Left ventricle myocardium inferior (tissue), 1 donor: Measurements from ENCODE around the gene SUMO4. TPM values are rescaled to one million over a fixed set of nuclear protein-coding genes. Genes with fewer than 3 reads are reported as not detected.

Experiments used
- DNase-seq: peaks from one replicate; pipeline ENCODE4 v3.0.0-alpha.2; 2020
- H3K27ac ChIP-seq: fragments of 200-600 bp; replicated peaks from 2 replicates; pipeline ENCODE4 v1.8.0; 2021
- H3K27me3 ChIP-seq: fragments of 200-600 bp; 2 replicates; pipeline ENCODE4 v1.8.0; 2021; ENCODE audit warnings: low read depth
- H3K36me3 ChIP-seq: fragments of 200-600 bp; 2 replicates; pipeline ENCODE4 v1.8.0; 2021
- H3K4me1 ChIP-seq: fragments of 200-600 bp; 2 replicates; pipeline ENCODE4 v1.8.0; 2021
- H3K4me3 ChIP-seq: fragments of 200-600 bp; 2 replicates; pipeline ENCODE4 v1.8.0; 2021; ENCODE audit warnings: mild to moderate bottlenecking, moderate library complexity
- H3K9me3 ChIP-seq: fragments of 200-600 bp; replicated peaks from 2 replicates; pipeline ENCODE4 v1.8.0; 2021
- intact Hi-C: fragments of 100-400 bp; cut with micrococcal nuclease; formaldehyde crosslinking; loops from one replicate; pipeline ENCODE4 v1.11.0; 2022
- total RNA-seq: library from RNA; stranded (reverse); fragmentation: NEBNext Ultra II Directional; extraction: Animal tissue kit (Norgen Biotek cat#: 25700); gene quantifications from one replicate; pipeline ENCODE4 v1.2.1, GENCODE V29; 2021
- TF ChIP-seq, protein P1 (sequence below): fragments of 200-600 bp; IDR thresholded peaks from 2 replicates; pipeline ENCODE4 v1.8.0; 2021; ENCODE audit warnings: antibody characterized with exemption, mild to moderate bottlenecking, borderline replicate concordance
- donor health status: DM: no; HTN: yes; CAD: no; lungs with severe emphysema.

The SUMO4 gene
- total RNA-seq, 1 donor from 2014 or later, result 0.27 TPM

DNA sequence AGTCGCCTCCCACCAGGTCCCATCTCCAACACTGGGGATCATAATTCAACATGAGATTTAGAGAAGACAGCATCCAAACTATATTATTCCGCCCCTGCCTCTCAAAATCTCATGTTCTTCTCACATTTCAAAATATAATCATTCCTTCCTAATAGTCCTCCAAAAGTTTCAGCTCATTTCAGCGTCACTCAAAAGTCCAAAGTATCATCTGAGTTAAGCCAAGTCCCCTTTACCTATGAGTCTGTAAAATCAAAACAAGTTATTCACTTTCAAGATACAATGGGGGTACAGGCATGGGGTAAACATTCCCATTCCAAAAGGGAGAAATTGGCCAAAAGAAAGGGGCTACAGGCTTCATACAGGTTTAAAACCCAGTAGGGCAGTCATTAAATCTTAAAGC is 39.5 kb upstream of the SUMO4 start:
- no peaks in the 10 kb centered on the region for H3K36me3 ChIP-seq
- H3K4me1 ChIP-seq, result peaks cover 37% of the 10 kb centered on the region
- no peaks in the 10 kb centered on the region for H3K27me3 ChIP-seq
- H3K9me3 ChIP-seq, result no peaks in the 10 kb centered on the region
- intact Hi-C loops, result no loop called here
- TF ChIP-seq, protein P1, sequence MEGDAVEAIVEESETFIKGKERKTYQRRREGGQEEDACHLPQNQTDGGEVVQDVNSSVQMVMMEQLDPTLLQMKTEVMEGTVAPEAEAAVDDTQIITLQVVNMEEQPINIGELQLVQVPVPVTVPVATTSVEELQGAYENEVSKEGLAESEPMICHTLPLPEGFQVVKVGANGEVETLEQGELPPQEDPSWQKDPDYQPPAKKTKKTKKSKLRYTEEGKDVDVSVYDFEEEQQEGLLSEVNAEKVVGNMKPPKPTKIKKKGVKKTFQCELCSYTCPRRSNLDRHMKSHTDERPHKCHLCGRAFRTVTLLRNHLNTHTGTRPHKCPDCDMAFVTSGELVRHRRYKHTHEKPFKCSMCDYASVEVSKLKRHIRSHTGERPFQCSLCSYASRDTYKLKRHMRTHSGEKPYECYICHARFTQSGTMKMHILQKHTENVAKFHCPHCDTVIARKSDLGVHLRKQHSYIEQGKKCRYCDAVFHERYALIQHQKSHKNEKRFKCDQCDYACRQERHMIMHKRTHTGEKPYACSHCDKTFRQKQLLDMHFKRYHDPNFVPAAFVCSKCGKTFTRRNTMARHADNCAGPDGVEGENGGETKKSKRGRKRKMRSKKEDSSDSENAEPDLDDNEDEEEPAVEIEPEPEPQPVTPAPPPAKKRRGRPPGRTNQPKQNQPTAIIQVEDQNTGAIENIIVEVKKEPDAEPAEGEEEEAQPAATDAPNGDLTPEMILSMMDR, result no peak
- H3K4me3 ChIP-seq, result no peak overlapping the region
- DNase-seq, result no peak
- no peak overlapping the region for H3K27ac ChIP-seq

DNA sequence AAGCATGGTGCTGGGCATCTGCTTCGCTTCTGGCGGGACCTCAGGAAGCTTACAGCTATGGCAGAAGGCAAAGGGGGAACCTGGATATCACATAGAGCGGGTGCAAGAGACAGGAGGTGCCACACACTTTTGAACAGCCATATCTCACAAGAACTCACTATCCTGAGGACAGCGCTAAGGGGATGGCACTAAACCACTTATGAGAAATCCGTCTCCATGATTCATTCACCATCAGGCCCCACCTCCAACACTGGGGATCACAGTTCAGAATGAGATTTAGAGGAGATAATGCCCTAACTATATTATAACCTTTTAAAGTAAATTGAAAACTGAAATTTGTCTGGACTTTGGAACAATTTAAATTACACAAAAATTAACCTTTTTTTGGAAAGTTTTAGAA is 37.8 kb upstream of the SUMO4 start:
- Histone ChIP-seq H3K4me3 (no peak overlapping the region), H3K27ac (no peak overlapping the region), H3K4me1 (peaks cover 47% of the 10 kb centered on the region), H3K9me3 (no peaks in the 10 kb centered on the region), H3K36me3 (no peaks in the 10 kb centered on the region), H3K27me3 (no peaks in the 10 kb centered on the region)
- no peak for DNase-seq
- intact Hi-C loops, result no loop called here
- TF ChIP-seq, protein P1, result no peak

DNA sequence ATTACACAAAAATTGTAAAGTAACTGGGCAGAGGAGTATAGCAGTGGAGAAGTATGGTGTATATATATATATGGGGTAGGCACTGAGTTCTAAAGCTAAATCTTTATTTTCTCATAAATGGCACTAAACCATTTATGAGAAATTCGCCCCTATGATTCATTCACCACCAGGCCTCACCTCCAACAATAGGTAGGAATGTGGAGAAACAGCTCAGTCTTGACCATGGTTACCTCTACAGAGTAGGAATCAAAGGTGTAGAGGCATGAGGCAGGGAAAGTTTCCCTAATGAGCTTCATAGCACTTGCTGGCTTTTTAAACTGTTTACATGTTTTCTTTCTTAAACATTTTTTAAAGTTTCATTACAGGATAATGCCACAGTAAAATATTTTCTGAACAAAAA is 36.9 kb upstream of the SUMO4 start:
- Histone ChIP-seq H3K27ac (no peak overlapping the region), H3K4me1 (peaks cover 50% of the 10 kb centered on the region), H3K27me3 (no peaks in the 10 kb centered on the region), H3K36me3 (no peaks in the 10 kb centered on the region), H3K4me3 (no peak overlapping the region), H3K9me3 (no peaks in the 10 kb centered on the region)
- no peak for DNase-seq
- intact Hi-C loops, result no loop called here
- TF ChIP-seq, protein P1, result no peak

DNA sequence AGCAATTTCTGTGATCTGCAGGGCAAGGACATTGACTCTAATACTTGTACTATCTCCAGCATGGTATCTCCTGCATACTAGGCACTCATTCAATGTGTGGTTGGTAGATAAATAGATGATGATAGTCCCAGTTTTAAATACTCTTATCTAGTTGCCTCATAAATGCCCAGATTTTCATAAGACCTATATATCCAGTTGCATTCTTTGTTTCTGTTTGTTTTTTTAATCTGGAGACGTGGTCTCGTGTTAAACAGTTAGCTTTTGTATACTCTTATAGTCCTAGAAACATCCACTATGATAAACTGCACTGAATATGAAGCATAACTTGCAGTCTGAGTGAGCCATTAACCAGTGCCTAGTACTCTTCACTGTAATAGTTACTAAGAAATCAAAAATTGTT is 35.5 kb upstream of the SUMO4 start:
- Histone ChIP-seq H3K27ac (no peak overlapping the region), H3K4me3 (no peak overlapping the region), H3K9me3 (no peaks in the 10 kb centered on the region), H3K4me1 (peaks cover 41% of the 10 kb centered on the region), H3K36me3 (no peaks in the 10 kb centered on the region), H3K27me3 (no peaks in the 10 kb centered on the region)
- intact Hi-C loops, result no loop called here
- DNase-seq, result no peak
- TF ChIP-seq, protein P1, result no peak

DNA sequence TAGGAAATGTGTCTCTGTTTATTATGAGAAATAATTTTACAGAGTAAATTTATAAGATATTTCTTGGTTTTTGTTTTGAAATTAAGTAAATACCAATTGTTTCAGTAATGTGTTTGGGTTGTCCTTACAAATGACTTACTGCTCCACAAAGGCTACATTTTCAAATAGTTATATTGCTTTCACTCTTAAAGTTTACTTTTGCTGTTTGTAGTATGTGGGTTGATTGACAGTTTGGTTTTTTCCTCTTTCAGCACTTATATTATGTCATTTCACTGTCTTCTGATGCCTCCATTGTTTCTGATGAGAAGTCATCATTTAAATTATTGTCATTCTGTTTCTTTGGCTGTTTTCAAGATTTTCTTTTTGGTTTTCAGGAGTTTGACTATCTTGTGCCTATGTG is 34.9 kb upstream of the SUMO4 start:
- Histone ChIP-seq H3K36me3 (no peaks in the 10 kb centered on the region), H3K4me1 (peaks cover 39% of the 10 kb centered on the region)

More for the DNA sequence above, 34.9 kb upstream of the SUMO4 start:
- H3K27ac ChIP-seq, result no peak overlapping the region
- H3K4me3 ChIP-seq, result no peak overlapping the region
- DNase-seq, result no peak
- H3K27me3 ChIP-seq, result no peaks in the 10 kb centered on the region
- intact Hi-C loops, result no loop called here
- no peaks in the 10 kb centered on the region for H3K9me3 ChIP-seq
- TF ChIP-seq, protein P1, result no peak
